Measurements from ENCODE around the gene ADAM17.

GRCh38 chr2:9558948-9559381 lies 3.3 kb upstream of the ADAM17 start:
- TF ChIP-seq CTCF (conservative IDR thresholded peaks at IDR 0.05 in 1 of 2, IDR thresholded peaks at IDR 0.05 in 1 of 2; ENCODE audit: extremely low read depth in 1 of 2, insufficient read depth in 1 of 2, low read depth in 1 of 2, low read length in 2 of 2) (no peak), EZH2 (IDR thresholded peaks at IDR 0.05; ENCODE audit: borderline replicate concordance, low read length) (no peak)
